ENCODE data around the gene BBS9.

BBS9 gene

GRCh38 chr7:33509206-33509605, 379.8 kb downstream of the BBS9 start:
- no peak for DNase-seq

- DNase-seq: no peak
Measured at GRCh38 chr7:33511778-33512177, 382.4 kb downstream of the BBS9 start.

GRCh38 chr7:33516568-33516967, 387.2 kb downstream of the BBS9 start:
- no peak for DNase-seq

- DNase-seq: no peak
Measured at GRCh38 chr7:33517191-33517590, 387.8 kb downstream of the BBS9 start.

GRCh38 chr7:33527008-33527407, 397.6 kb downstream of the BBS9 start:
- peak; percentile 42 to 58 for DNase-seq

- peak in 1 of 2 experiments; percentile 16 for DNase-seq
Measured at GRCh38 chr7:33527613-33528012, 398.2 kb downstream of the BBS9 start.

- no peak for DNase-seq
Measured at GRCh38 chr7:33529070-33529469, 399.7 kb downstream of the BBS9 start.

- DNase-seq: no peak
Measured at GRCh38 chr7:33530664-33531063, 401.3 kb downstream of the BBS9 start.

GRCh38 chr7:33531888-33532287, 402.5 kb downstream of the BBS9 start:
- DNase-seq: no peak

GRCh38 chr7:33534833-33535232, 405.5 kb downstream of the BBS9 start:
- DNase-seq: no peak

GRCh38 chr7:33535989-33536388, 406.6 kb downstream of the BBS9 start:
- no peak for DNase-seq

- DNase-seq: no peak
Measured at GRCh38 chr7:33536398-33537103, 407.2 kb downstream of the BBS9 start.

- no peak for DNase-seq
Measured at GRCh38 chr7:33537104-33537477, 407.7 kb downstream of the BBS9 start.

- DNase-seq: no peak
Measured at GRCh38 chr7:33539198-33539597, 409.8 kb downstream of the BBS9 start.

GRCh38 chr7:33539659-33540400, 410.5 kb downstream of the BBS9 start:
- no peak for DNase-seq

- no peak for DNase-seq
Measured at GRCh38 chr7:33547880-33548279, 418.5 kb downstream of the BBS9 start.

- no peak for DNase-seq
Measured at GRCh38 chr7:33550363-33550762, 421.0 kb downstream of the BBS9 start.

- DNase-seq: no peak
Measured at GRCh38 chr7:33550979-33551378, 421.6 kb downstream of the BBS9 start.

GRCh38 chr7:33554046-33554445, 424.7 kb downstream of the BBS9 start:
- no peak for DNase-seq

GRCh38 chr7:33554576-33554975, 425.2 kb downstream of the BBS9 start:
- DNase-seq: no peak

GRCh38 chr7:33556472-33556871, 427.1 kb downstream of the BBS9 start:
- no peak for DNase-seq

GRCh38 chr7:33558549-33559323, 429.4 kb downstream of the BBS9 start:
- no peak for DNase-seq

- DNase-seq: no peak
Measured at GRCh38 chr7:33559324-33559710, 430.0 kb downstream of the BBS9 start.

GRCh38 chr7:33562996-33563395, 433.6 kb downstream of the BBS9 start:
- no peak for DNase-seq

Data from SHP77 (cell line).